CD4-positive, alpha-beta T cell treated with Interleukin-15 for 1 hour (primary cell): ENCODE measurements around the gene HNRNPAB.
"Not testable (repeated sequence)": the region's sequence is repeated elsewhere in the genome, so short reads cannot be mapped to it uniquely, and the experiment has no call there.

Source experiments
- DNase-seq: peaks from one replicate; pipeline ENCODE4 v3.0.0-alpha.2; 2020

HNRNPAB gene

DNA sequence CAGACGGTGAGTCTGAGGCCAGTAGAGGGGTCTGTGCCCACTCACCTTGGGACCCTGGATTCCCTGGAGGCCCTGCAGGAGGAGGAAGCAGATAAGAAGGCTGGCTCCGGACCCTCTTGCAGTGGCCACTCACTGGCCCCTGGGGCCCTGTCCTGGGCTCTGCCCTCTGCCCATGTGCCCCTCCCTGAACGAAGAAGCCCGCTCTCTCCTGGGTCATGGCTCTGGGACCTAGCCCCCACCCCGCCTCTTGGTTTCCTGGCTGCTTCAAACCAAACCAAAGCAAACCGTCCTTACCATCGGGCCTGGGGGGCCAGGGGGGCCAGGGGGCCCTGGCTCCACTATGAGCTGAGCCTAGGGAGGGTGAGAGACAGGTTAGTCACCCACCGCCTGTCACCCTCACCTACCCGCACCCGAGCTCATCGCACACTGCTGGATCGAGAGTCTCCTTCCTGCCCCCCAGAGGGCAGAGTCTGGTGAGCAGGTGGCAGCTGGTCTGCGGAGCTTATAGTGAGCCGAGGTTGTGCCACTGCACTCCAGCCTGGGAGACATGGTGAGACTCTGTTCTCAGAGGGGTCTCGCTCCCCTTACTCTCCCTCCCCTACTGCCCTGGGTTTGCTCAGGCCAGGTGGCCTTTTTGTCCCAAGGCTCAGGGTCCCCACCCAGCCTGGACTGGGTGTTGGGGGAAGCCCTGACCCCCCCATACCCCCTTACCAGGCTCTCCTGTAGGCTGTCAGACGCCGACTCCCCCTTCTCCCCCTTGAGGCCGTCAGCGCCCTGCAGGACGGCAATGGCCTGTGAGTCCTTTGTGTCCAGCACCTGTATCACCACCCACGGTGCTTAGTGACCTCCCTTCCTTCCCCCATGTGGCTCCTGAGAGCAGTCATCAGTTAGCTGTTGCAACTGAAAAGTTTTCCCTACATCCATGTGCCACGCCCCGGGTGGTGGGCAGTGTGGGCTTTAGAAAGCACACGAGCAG lies 43.4 kb downstream of the HNRNPAB start:
- DNase-seq, result peak; percentile 32

DNA sequence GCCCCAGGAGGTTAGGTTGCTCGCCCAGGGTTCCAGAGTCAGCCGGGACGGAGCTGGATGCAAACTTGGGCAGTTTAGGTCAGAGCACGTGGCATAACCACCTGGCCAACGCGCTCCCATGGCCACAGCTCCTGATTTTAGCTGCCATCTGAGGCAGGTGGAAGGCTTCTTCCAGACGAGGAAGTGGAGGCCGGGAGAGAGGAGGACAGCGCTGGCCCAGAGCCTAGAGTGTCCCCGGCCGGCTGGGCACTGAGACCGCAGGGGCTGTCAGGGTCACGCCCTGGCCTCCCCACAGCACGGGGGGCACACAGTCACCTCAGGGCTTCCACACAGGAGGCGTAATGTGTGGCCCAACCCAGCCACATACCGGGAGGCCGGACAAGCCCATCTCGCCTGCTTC lies 44.4 kb downstream of the HNRNPAB start:
- no peak for DNase-seq

DNA sequence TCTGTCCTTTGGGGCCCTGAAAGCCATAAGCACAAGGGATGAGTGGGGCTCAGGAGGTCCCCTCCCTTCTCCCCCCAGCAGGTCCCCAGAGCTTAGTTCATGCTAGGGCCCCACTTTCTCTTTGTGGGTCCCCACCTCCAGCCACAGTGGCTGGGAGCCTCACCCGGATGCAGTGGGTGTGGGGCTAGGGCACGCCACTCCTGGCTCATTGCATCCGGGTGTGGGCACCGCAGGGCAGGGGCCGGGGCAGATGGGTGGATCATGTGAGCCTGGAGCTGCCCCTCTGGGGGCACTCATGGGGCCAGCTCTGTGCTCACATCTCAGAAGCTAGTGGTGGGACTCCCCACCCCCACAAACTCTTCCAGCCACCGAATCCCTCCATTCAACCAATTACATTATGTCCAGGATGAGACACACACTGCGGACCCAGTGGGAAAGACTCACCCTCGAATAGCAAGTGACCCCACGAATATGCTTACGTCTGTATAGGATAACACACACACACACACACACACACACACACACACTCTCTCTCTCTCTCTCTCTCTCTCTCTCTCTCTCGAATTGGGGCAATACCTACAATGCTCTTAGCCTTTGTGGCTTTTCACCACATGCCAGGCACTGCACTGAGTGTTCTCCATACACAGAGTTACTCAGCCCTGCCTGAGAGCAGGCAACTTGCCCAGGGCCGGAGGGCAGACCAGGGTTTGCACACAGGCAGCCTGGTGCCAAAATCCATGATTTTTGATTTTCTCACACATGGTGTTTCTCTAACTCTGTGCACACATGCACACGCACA lies 45.1 kb downstream of the HNRNPAB start:
- DNase-seq, result peak; percentile 49

DNA sequence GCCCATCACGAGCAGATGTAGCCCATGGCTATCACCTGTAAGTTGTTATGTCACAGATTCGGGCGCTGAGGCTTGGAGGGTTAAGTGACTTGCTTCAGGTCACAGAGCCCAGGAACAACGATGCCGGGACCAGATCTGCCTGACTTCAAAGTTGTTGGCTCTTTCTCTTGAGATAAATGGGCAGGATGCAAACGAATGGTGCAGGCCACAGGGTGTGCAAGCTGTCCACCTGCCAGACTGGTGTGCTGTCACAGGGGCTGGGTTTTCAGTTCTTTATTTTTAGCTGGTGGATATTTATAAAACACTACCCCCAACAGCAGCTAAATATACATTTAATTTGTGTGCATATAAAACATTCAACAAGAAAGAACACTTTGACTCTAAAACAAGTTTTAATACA lies 45.9 kb downstream of the HNRNPAB start:
- DNase-seq, result no peak

DNA sequence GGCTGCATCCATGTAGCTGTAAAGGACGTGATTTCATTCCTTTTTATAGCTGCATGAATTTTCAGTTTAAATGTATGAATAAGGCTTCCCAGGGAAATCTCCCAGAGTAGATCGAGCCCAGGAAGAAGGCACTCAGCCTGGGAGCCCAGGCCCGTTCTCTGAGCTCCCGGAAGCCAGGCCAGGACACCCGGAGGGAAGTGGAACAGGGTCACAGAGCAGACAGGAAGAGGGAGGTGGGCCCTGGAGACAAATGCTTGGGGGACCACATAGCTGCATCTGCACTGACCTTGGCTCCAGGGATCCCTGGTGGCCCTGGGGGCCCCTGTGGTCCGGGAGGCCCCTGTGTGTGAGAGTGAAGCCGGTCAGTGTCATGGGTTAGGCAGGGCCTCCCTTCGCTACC lies 47.9 kb downstream of the HNRNPAB start:
- no peak for DNase-seq

DNA sequence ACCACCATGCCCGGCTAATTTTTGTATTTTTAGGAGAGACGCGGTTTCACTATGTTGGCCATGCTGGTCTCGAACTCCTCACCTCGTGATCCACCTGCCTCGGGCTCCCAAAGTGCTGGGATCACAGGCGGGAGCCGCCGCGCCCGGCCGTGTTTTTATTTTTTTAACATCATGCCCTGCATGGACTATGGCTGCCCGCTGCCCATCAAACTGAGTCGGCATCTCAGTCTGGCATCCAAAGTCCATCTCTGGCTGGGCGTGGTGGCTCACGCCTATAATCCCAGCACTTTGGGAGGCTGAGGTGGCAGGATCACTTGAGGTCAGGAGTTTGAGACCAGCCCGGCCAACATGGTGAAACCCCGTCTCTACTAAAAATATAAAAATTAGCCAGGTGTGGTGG lies 49.3 kb downstream of the HNRNPAB start:
- not testable (repeated sequence) for DNase-seq

DNA sequence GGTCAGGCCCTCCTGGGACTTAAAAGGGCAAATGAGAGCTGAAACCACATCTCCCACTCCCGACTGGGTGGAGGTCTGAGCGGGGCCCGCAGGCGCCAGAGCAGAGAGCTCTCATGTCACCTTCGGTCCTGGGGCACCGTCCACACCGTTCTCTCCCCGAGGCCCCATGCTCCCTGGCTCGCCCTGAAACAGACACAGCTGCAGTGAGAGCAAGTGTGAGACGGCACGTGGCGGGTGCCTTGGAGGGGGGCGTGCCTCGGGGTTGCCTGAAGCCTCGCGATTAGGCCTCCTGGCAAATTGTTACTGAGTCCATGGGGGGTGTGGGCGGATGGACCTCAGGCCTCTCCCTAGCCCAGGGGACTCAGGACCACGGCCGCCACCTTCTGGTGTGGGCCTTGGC lies 52.4 kb downstream of the HNRNPAB start:
- DNase-seq, result no peak

DNA sequence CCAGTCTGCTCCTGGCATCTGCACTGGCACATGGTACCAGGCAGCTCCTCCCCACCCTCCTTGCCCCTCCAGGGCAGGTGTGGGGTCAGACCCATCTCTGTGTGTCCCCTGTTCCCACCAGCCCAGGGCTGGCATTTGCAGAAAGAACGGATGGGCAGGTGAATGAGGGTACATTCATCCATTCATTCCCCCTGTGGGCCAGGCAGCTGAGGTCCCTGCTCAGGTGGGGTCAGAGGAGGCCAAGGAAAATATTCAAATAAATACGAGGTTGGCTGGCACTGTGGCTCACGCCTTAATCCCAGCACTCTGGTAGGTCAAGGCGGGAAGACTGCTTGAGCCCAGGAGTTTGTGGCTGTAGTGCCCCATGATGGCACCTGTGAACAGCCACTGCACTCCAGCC lies 53.3 kb downstream of the HNRNPAB start:
- DNase-seq, result no peak

DNA sequence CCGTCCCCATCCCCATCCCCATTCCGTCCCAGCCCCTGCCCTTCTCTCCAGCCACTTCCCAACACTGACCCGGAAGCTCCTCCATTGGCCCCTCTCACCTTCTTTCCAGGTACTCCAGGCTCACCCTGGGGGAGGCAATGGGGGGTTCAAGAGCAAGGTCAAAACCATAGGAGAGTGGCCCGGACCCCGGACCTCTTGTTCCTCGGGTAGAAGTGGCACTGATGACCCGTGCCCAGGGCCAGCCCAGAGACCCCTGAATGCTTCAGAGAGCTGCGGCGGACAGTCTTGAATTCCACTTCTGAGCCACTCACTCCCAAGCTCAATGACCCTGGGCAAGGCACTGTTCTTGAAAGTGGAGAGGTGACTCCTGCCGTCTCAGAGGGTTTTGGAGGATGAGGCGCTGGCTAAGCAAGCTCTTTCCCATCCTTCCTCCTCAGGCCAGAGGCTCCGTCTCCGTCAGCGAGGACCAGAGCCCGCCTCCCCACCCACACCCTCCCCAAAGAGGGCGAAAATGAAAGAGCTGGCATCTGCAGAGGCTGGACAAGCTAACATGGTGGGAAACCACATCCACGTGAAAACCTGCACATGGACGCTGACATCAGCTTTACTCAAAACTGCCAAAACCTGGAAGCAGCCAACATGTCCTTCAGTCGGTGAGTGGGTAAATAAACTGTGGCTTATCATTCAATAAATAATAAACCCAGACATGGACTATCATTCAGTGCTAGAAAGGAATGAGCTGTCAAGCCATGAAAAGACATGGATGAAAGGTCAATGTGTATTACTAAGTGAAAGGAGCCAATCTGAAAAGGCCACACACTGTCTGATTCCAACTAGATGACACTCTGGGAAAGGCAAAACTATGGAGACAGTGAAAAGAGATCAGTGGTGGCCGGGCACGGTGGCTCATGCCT lies 55.5 kb downstream of the HNRNPAB start:
- DNase-seq, result no peak
